ENCODE data around the gene DPP10. TPM values are rescaled to one million over a fixed set of nuclear protein-coding genes. Genes with fewer than 3 reads are reported as not detected.

The DPP10 gene
- total and polyA plus RNA-seq, 4 donors, result 30.6 to 83.0 (median 48.0) TPM

GRCh38 chr2:114859726-114860510 lies 417.5 kb downstream of the DPP10 start:
- H3K9me3 ChIP-seq (ENCODE audit: control insufficient read depth, insufficient read depth, low read length), result no peaks in the 10 kb centered on the region
- DNase-seq (ENCODE audit: low read depth in 4 of 6, low spot score in 6 of 6), result peak in 1 of 6 donors; percentile 61
- H3K4me1 ChIP-seq (ENCODE audit: control insufficient read depth, insufficient read depth, low read length), result no peaks in the 10 kb centered on the region
- no peaks in the 10 kb centered on the region for H3K27me3 ChIP-seq (ENCODE audit: control insufficient read depth, insufficient read depth, low read length)
- H3K36me3 ChIP-seq (ENCODE audit: control insufficient read depth, insufficient read depth, low read length), result no peaks in the 10 kb centered on the region
- no peak overlapping the region for H3K4me3 ChIP-seq (ENCODE audit: low read depth, low read length)
- H3K27ac ChIP-seq (ENCODE audit: low read depth, low read length), result no peak overlapping the region
- WGBS (ENCODE audit: insufficient coverage), result 100% methylated on average over 1 of the region's 6 CpGs

GRCh38 chr2:114862243-114862642 lies 419.8 kb downstream of the DPP10 start:
- Histone ChIP-seq H3K4me1 (ENCODE audit: control insufficient read depth, insufficient read depth, low read length) (no peaks in the 10 kb centered on the region), H3K36me3 (ENCODE audit: control insufficient read depth, insufficient read depth, low read length) (no peaks in the 10 kb centered on the region), H3K27me3 (ENCODE audit: control insufficient read depth, insufficient read depth, low read length) (no peaks in the 10 kb centered on the region), H3K9me3 (ENCODE audit: control insufficient read depth, insufficient read depth, low read length) (no peaks in the 10 kb centered on the region), H3K4me3 (ENCODE audit: low read depth, low read length) (no peak overlapping the region), H3K27ac (ENCODE audit: low read depth, low read length) (no peak overlapping the region)
- no CpG with 5 or more reads among the region's 1 CpG for WGBS (ENCODE audit: insufficient coverage)
- peak in 2 of 6 donors; percentile 15 to 83 for DNase-seq (ENCODE audit: low read depth in 4 of 6, low spot score in 6 of 6)

- Histone ChIP-seq H3K27ac (ENCODE audit: low read depth, low read length) (no peak overlapping the region), H3K36me3 (ENCODE audit: control insufficient read depth, insufficient read depth, low read length) (no peaks in the 10 kb centered on the region)
- WGBS (ENCODE audit: insufficient coverage), result 100% methylated on average over 1 of the region's 5 CpGs
These were observed 422.5 kb downstream of the DPP10 start for GRCh38 chr2:114864901-114865300.

GRCh38 chr2:114880046-114880445 lies 437.6 kb downstream of the DPP10 start:
- WGBS (ENCODE audit: insufficient coverage), result 45% methylated on average over 2 of the region's 3 CpGs
- Histone ChIP-seq H3K9me3 (ENCODE audit: control insufficient read depth, insufficient read depth, low read length) (no peaks in the 10 kb centered on the region), H3K27ac (ENCODE audit: low read depth, low read length) (no peak overlapping the region), H3K27me3 (ENCODE audit: control insufficient read depth, insufficient read depth, low read length) (no peaks in the 10 kb centered on the region), H3K4me3 (ENCODE audit: low read depth, low read length) (no peak overlapping the region), H3K4me1 (ENCODE audit: control insufficient read depth, insufficient read depth, low read length) (no peaks in the 10 kb centered on the region), H3K36me3 (ENCODE audit: control insufficient read depth, insufficient read depth, low read length) (no peaks in the 10 kb centered on the region)
- peak in 2 of 6 donors; percentile 40 to 59 for DNase-seq (ENCODE audit: low read depth in 4 of 6, low spot score in 6 of 6)

More at GRCh38 chr2:114864901-114865300, 422.5 kb downstream of the DPP10 start:
- DNase-seq (ENCODE audit: low read depth in 4 of 6, low spot score in 6 of 6), result peak in 1 of 6 donors; percentile 60
- Histone ChIP-seq H3K9me3 (ENCODE audit: control insufficient read depth, insufficient read depth, low read length) (no peaks in the 10 kb centered on the region), H3K27me3 (ENCODE audit: control insufficient read depth, insufficient read depth, low read length) (no peaks in the 10 kb centered on the region), H3K4me1 (ENCODE audit: control insufficient read depth, insufficient read depth, low read length) (no peaks in the 10 kb centered on the region), H3K4me3 (ENCODE audit: low read depth, low read length) (no peak overlapping the region)

- no peaks in the 10 kb centered on the region for H3K27me3 ChIP-seq (ENCODE audit: control insufficient read depth, insufficient read depth, low read length)
- WGBS (ENCODE audit: insufficient coverage), result no CpG with 5 or more reads among the region's 2 CpGs
- no peaks in the 10 kb centered on the region for H3K4me1 ChIP-seq (ENCODE audit: control insufficient read depth, insufficient read depth, low read length)
- no peaks in the 10 kb centered on the region for H3K36me3 ChIP-seq (ENCODE audit: control insufficient read depth, insufficient read depth, low read length)
- H3K4me3 ChIP-seq (ENCODE audit: low read depth, low read length), result no peak overlapping the region
- peaks cover 2% of the 10 kb centered on the region for H3K9me3 ChIP-seq (ENCODE audit: control insufficient read depth, insufficient read depth, low read length)
- no peak for DNase-seq (ENCODE audit: low read depth in 4 of 6, low spot score in 6 of 6)
- H3K27ac ChIP-seq (ENCODE audit: low read depth, low read length), result no peak overlapping the region
These were observed 477.5 kb downstream of the DPP10 start for GRCh38 chr2:114919985-114920384.

GRCh38 chr2:114922076-114922475 lies 479.6 kb downstream of the DPP10 start:
- Histone ChIP-seq H3K27me3 (ENCODE audit: control insufficient read depth, insufficient read depth, low read length) (no peaks in the 10 kb centered on the region), H3K9me3 (ENCODE audit: control insufficient read depth, insufficient read depth, low read length) (peaks cover under 1% of the 10 kb centered on the region), H3K27ac (ENCODE audit: low read depth, low read length) (no peak overlapping the region), H3K4me3 (ENCODE audit: low read depth, low read length) (no peak overlapping the region), H3K4me1 (ENCODE audit: control insufficient read depth, insufficient read depth, low read length) (no peaks in the 10 kb centered on the region), H3K36me3 (ENCODE audit: control insufficient read depth, insufficient read depth, low read length) (no peaks in the 10 kb centered on the region)
- DNase-seq (ENCODE audit: low read depth in 4 of 6, low spot score in 6 of 6), result no peak
- WGBS (ENCODE audit: insufficient coverage), result 100% methylated on average over 2 of the region's 3 CpGs

GRCh38 chr2:114925296-114926255 lies 483.1 kb downstream of the DPP10 start:
- Histone ChIP-seq H3K4me3 (ENCODE audit: low read depth, low read length) (no peak overlapping the region), H3K36me3 (ENCODE audit: control insufficient read depth, insufficient read depth, low read length) (no peaks in the 10 kb centered on the region), H3K27me3 (ENCODE audit: control insufficient read depth, insufficient read depth, low read length) (no peaks in the 10 kb centered on the region), H3K27ac (ENCODE audit: low read depth, low read length) (no peak overlapping the region), H3K9me3 (ENCODE audit: control insufficient read depth, insufficient read depth, low read length) (no peaks in the 10 kb centered on the region), H3K4me1 (ENCODE audit: control insufficient read depth, insufficient read depth, low read length) (no peaks in the 10 kb centered on the region)
- WGBS (ENCODE audit: insufficient coverage), result 82% methylated on average over 3 of the region's 10 CpGs
- DNase-seq (ENCODE audit: low read depth in 4 of 6, low spot score in 6 of 6), result no peak

- WGBS (ENCODE audit: insufficient coverage), result 94% methylated on average over 2 of the region's 4 CpGs
- DNase-seq (ENCODE audit: low read depth in 4 of 6, low spot score in 6 of 6), result no peak
- H3K27me3 ChIP-seq (ENCODE audit: control insufficient read depth, insufficient read depth, low read length), result no peaks in the 10 kb centered on the region
- no peaks in the 10 kb centered on the region for H3K9me3 ChIP-seq (ENCODE audit: control insufficient read depth, insufficient read depth, low read length)
- H3K36me3 ChIP-seq (ENCODE audit: control insufficient read depth, insufficient read depth, low read length), result no peaks in the 10 kb centered on the region
- H3K4me1 ChIP-seq (ENCODE audit: control insufficient read depth, insufficient read depth, low read length), result no peaks in the 10 kb centered on the region
- no peak overlapping the region for H3K4me3 ChIP-seq (ENCODE audit: low read depth, low read length)
- H3K27ac ChIP-seq (ENCODE audit: low read depth, low read length), result no peak overlapping the region
These were observed 483.9 kb downstream of the DPP10 start for GRCh38 chr2:114926303-114926702.

GRCh38 chr2:114929225-114929624 lies 486.8 kb downstream of the DPP10 start:
- 96% methylated on average over 7 of the region's 7 CpGs for WGBS (ENCODE audit: insufficient coverage)
- Histone ChIP-seq H3K27ac (ENCODE audit: low read depth, low read length) (no peak overlapping the region), H3K4me1 (ENCODE audit: control insufficient read depth, insufficient read depth, low read length) (no peaks in the 10 kb centered on the region), H3K27me3 (ENCODE audit: control insufficient read depth, insufficient read depth, low read length) (no peaks in the 10 kb centered on the region), H3K9me3 (ENCODE audit: control insufficient read depth, insufficient read depth, low read length) (no peaks in the 10 kb centered on the region), H3K4me3 (ENCODE audit: low read depth, low read length) (no peak overlapping the region), H3K36me3 (ENCODE audit: control insufficient read depth, insufficient read depth, low read length) (no peaks in the 10 kb centered on the region)
- DNase-seq (ENCODE audit: low read depth in 4 of 6, low spot score in 6 of 6), result no peak
